Prostate gland (tissue), 2 donors: ENCODE results near the gene TXNL4B. TPM values are rescaled to one million over a fixed set of nuclear protein-coding genes. Genes with fewer than 3 reads are reported as not detected.

ENCODE experiments used
- DNase-seq: peaks from one replicate; pipeline ENCODE4 v3.0.0-alpha.2; 2019; ENCODE audit warnings: low spot score
- H3K27ac ChIP-seq, 2 donors: fragments of 200-600 bp; sonication (generic); 2 replicates each; pipeline ENCODE4 v1.5.1; 2017 to 2019
- H3K27me3 ChIP-seq: fragments of 200-600 bp; sonication (generic); replicated peaks from 2 replicates; pipeline ENCODE4 v1.5.1; 2019; ENCODE audit not compliant: insufficient read depth
- H3K36me3 ChIP-seq, 2 donors: fragments of 200-600 bp; sonication (generic); 1 replicate in 1 of 2; 2 replicates in 1 of 2; pipeline versions ENCODE4 v1.5.1 to v1.8.1; 2017 to 2019
- H3K4me1 ChIP-seq: fragments of 200-600 bp; sonication (generic); replicated peaks from 2 replicates; pipeline ENCODE4 v1.5.1; 2019
- H3K4me3 ChIP-seq, 2 donors: fragments of 200-600 bp; sonication (generic); 2 replicates each; pipeline ENCODE4 v1.5.1; 2017 to 2019
- H3K9me3 ChIP-seq: fragments of 200-600 bp; sonication (generic); 2 replicates; pipeline ENCODE4 v1.5.1; 2017
- CTCF ChIP-seq, 4 experiments: fragments of 200-600 bp in 2 of 4; fragments of 450-650 bp in 2 of 4; sonication (generic) in 2 of 4; IDR thresholded peaks; 1 replicate in 3 of 4; 2 replicates in 1 of 4; pipeline ENCODE4 v1.5.1; 2016 to 2019; ENCODE audit warnings: antibody characterized with exemption in 4 of 4, mild to moderate bottlenecking in 2 of 4, moderate library complexity in 2 of 4
- POLR2A ChIP-seq: fragments of 450-650 bp; IDR thresholded peaks from one replicate; pipeline ENCODE4 v1.6.1; 2016; ENCODE audit warnings: antibody characterized with exemption, mild to moderate bottlenecking
- POLR2AphosphoS5 ChIP-seq: sonication (generic); formaldehyde crosslinking; IDR thresholded peaks from one replicate; pipeline ENCODE4 v1.6.1; 2017; ENCODE audit warnings: antibody characterized with exemption
- WGBS: methylation state at CpG from one replicate; pipeline ENCODE4 v1.1.5; 2018; 5-methylcytosine and 5-hydroxymethylcytosine counted together
- intact Hi-C: fragments of 100-400 bp; cut with DNase I; formaldehyde crosslinking; loops from one replicate; pipeline ENCODE4 v1.14.2; 2022
- total RNA-seq, 2 donors: library from RNA; depleted of rRNA; stranded (reverse); fragments of >200 nt; gene quantifications; one replicate each; pipeline ENCODE4 v1.1.0, GENCODE V29; 2016

The TXNL4B gene
- total RNA-seq, 2 donors from 2014 or later = 14.1 to 36.2 TPM

DNA sequence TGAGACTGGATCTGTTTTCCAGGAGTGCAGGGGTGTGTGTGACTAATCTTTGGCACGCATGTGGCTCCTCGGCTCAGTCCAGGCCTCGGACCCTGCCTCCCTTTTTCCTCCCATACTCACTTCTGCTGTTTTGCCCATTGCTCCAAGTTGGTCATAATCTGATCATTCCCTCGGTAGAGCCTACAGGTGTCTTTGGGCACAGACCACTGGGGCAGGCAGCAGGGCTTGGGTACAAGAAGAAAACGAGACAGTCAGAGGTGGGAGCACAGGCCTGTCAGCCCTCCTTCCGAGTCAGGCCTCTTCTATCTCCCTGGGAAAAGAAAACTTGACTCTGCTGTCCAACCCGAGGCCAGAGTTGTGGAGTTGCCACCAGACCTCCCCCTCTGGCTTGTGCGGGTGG is 30.0 kb upstream of the TXNL4B start:
- intact Hi-C loops = loop anchor here (10.0 kb wide), 1 partner anchor 341 kb away; no protein-coding TSS in a partner anchor
- DNase-seq = no peak
- TF ChIP-seq CTCF (IDR thresholded peaks at IDR 0.05) (no peak), POLR2A (no peak), POLR2AphosphoS5 (no peak)
- 73% methylated on average over 8 of the region's 8 CpGs for WGBS
- Histone ChIP-seq H3K36me3 (no peaks in the 10 kb centered on the region), H3K9me3 (no peaks in the 10 kb centered on the region), H3K27ac (no peak overlapping the region), H3K4me3 (no peak overlapping the region), H3K27me3 (no peaks in the 10 kb centered on the region), H3K4me1 (no peaks in the 10 kb centered on the region)

DNA sequence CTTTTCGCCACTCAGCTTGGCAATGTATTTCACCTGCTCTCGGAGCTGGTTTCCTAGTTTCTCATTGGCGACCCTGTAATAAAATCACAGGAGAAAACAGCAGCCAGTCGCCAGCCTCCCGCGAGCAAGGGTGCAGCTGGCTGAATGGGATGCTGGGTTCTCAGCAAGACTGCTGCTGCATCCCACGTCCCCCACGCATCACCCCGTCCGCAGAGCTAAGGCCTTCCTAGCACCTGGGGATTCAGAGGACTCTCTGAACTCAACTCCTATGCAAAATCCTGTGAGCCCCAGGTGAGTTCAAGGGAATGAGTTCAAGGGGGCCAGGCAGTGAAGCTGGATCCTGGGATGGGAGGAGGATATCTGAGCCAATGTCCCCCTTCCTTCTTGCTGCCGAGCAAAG is 29.5 kb upstream of the TXNL4B start:
- intact Hi-C loops = loop anchor here (10.0 kb wide), 1 partner anchor 342 kb away; no protein-coding TSS in a partner anchor
- no peaks in the 10 kb centered on the region for H3K4me1 ChIP-seq

DNA sequence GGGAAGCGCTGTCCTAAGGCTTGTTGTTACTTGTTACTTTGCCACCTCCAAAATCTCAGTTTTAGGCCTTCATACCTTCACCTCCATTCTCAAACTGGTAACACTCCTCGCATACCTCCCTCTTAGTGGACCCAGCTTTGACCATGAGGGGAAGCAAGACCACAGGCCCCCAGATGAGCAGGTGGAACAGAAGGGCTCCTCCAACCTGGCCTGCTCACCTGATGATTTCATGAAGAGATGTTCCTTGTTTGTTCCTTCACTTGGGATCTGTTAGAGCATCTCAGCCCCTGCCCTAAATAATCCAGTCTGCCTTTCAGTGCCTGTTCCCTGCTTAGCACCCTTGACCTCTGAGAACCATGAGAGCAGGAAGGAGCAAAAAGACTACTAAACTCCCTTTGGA is 28.9 kb upstream of the TXNL4B start:
- no peak for TF ChIP-seq CTCF (IDR thresholded peaks at IDR 0.05)
- no peak for TF ChIP-seq POLR2A
- TF ChIP-seq POLR2AphosphoS5 = no peak
- intact Hi-C loops = loop anchor here (10.0 kb wide), 1 partner anchor 342 kb away; no protein-coding TSS in a partner anchor
- Histone ChIP-seq H3K27ac (no peak overlapping the region), H3K9me3 (no peaks in the 10 kb centered on the region), H3K27me3 (no peaks in the 10 kb centered on the region), H3K36me3 (no peaks in the 10 kb centered on the region), H3K4me1 (no peaks in the 10 kb centered on the region), H3K4me3 (no peak overlapping the region)
- 99% methylated on average over 2 of the region's 2 CpGs for WGBS
- DNase-seq = no peak

More for the DNA sequence above, 29.5 kb upstream of the TXNL4B start:
- H3K9me3 ChIP-seq = no peaks in the 10 kb centered on the region
- no peak overlapping the region for H3K4me3 ChIP-seq
- no peak for TF ChIP-seq POLR2AphosphoS5
- no peak overlapping the region for H3K27ac ChIP-seq
- WGBS = 80% methylated on average over 11 of the region's 11 CpGs
- H3K27me3 ChIP-seq = no peaks in the 10 kb centered on the region
- no peaks in the 10 kb centered on the region for H3K36me3 ChIP-seq
- DNase-seq = no peak

DNA sequence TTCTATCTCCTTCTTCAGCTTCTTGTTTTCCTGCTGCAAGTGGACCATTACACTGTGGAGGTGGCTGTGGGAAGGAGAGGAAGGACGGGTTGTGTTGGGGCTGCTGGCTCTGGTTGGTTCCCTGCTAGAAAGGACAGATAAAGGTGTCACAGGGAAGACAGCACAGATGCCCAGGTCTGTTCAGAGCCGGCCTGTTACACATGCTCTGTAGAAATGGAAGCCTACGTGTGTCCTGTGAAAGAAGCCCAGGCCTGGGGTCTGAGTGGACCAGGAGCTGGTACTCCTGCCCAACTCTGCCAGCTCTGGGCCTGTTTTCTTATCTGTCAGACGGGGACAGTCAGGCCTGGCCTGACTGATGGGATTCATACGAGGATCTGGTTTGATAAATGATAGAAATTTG is 26.6 kb upstream of the TXNL4B start:
- intact Hi-C loops = loop anchor here (10.0 kb wide), 1 partner anchor 345 kb away; no protein-coding TSS in a partner anchor
- DNase-seq = no peak

GRCh38 chr16:72113616-72113945 is 20.2 kb upstream of the TXNL4B start:
- intact Hi-C loops = no loop called here
- peaks cover 16 to 23% of the 10 kb centered on the region in 2 donors for H3K36me3 ChIP-seq
- no peak overlapping the region for H3K27ac ChIP-seq
- TF ChIP-seq POLR2A (no peak), POLR2AphosphoS5 (no peak), CTCF (IDR thresholded peaks at IDR 0.05) (no peak)
- no peak for DNase-seq
- H3K4me1 ChIP-seq = no peaks in the 10 kb centered on the region
- H3K27me3 ChIP-seq = no peaks in the 10 kb centered on the region
- no peak overlapping the region for H3K4me3 ChIP-seq
- no peaks in the 10 kb centered on the region for H3K9me3 ChIP-seq

More for the DNA sequence above, 26.6 kb upstream of the TXNL4B start:
- Histone ChIP-seq H3K27me3 (no peaks in the 10 kb centered on the region), H3K4me3 (no peak overlapping the region), H3K4me1 (no peaks in the 10 kb centered on the region), H3K36me3 (no peaks in the 10 kb centered on the region), H3K9me3 (no peaks in the 10 kb centered on the region), H3K27ac (no peak overlapping the region)
- TF ChIP-seq POLR2AphosphoS5 = no peak
- TF ChIP-seq POLR2A = no peak
- no peak for TF ChIP-seq CTCF (IDR thresholded peaks at IDR 0.05)
- WGBS = 88% methylated on average over 5 of the region's 5 CpGs
